A549 (cell line): ENCODE results near the gene SH3PXD2B. TPM values are rescaled to one million over a fixed set of nuclear protein-coding genes. Genes with fewer than 3 reads are reported as not detected.

Experiments used
- ATAC-seq, 2 experiments: fragments of 200-7000 bp in 1 of 2; fragments of >200 bp in 1 of 2; cut with Nextera tagmentation in 1 of 2; cut with Tn5 transposase in 1 of 2; 3 replicates each; pipeline versions ENCODE4 v1.8.0 to v1.9.1; 2018 to 2020; ENCODE audit warnings: mild to moderate bottlenecking in 1 of 2, moderate library complexity in 1 of 2
- CTCF ChIA-PET: fragments of 300-600 bp; sonication (Branson Sonifier 250); formaldehyde crosslinking; extraction: SDS; loops from one replicate; lab custom pipeline; 2021; ENCODE audit warnings: antibody characterized with exemption, inconsistent platforms; lab: Yijun Ruan, JAX
- POLR2A ChIA-PET: fragments of 350-600 bp; formaldehyde crosslinking; extraction: SDS; loops from one replicate; lab custom pipeline; 2021; ENCODE audit warnings: antibody characterized with exemption, inconsistent platforms; lab: Yijun Ruan, JAX
- DNase-seq, 2 experiments: peaks; one replicate each; pipeline versions ENCODE4 v3.0.0 to v3.0.0-alpha.2; 2011 to 2016; ENCODE audit warnings: low read depth in 1 of 2, low spot score in 1 of 2
- FAIRE-seq: peaks from 2 replicates; lab custom pipeline; 2011; peaks lifted over from hg19 to GRCh38; lab: Jason Lieb, UNC
- H3K27ac ChIP-seq, 2 experiments: fragments of >200 bp; sonication (Bioruptor Twin); formaldehyde crosslinking; 3 replicates each; pipeline ENCODE4 v1.5.1; 2016 to 2017
- H3K4me1 ChIP-seq: fragments of >200 bp; sonication (Bioruptor Twin); formaldehyde crosslinking; 3 replicates; pipeline ENCODE4 v1.6.1; 2016
- H3K4me2 ChIP-seq: fragments of >200 bp; sonication (Bioruptor Twin); formaldehyde crosslinking; 3 replicates; pipeline ENCODE4 v1.6.1; 2016
- H3K4me3 ChIP-seq: fragments of >200 bp; sonication (Bioruptor Twin); formaldehyde crosslinking; 3 replicates; pipeline ENCODE4 v1.5.1; 2016
- H3K9me3 ChIP-seq: fragments of >200 bp; sonication (Bioruptor Twin); formaldehyde crosslinking; 3 replicates; pipeline ENCODE4 v1.6.1; 2016
- ATOH8 ChIP-seq: fragments of 250-450 bp; sonication (Bioruptor Pico); IDR thresholded peaks from 2 replicates; pipeline ENCODE4 v1.5.0; 2020; ENCODE audit warnings: low read depth, mild to moderate bottlenecking, moderate library complexity
- BHLHE40 ChIP-seq: IDR thresholded peaks from 2 replicates; pipeline ENCODE4 v1.6.1; 2012; ENCODE audit warnings: low read depth, low read length, inconsistent platforms
- CBX2 ChIP-seq: fragments of 200-600 bp; sonication (generic); IDR thresholded peaks from 2 replicates; pipeline ENCODE4 v1.6.1; 2016; ENCODE audit warnings: low read depth, mild to moderate bottlenecking, borderline replicate concordance
- CTCF ChIP-seq: fragments of >200 bp; sonication (Bioruptor Twin); formaldehyde crosslinking; IDR thresholded peaks from 3 replicates; pipeline ENCODE4 v1.5.1; 2016
- ESRRA ChIP-seq: fragments of 150-350 bp; IDR thresholded peaks from 2 replicates; pipeline ENCODE4 v1.6.1; 2014; ENCODE audit warnings: mild to moderate bottlenecking, low read length, borderline replicate concordance
- FOSB ChIP-seq: fragments of 250-450 bp; sonication (Bioruptor Pico); IDR thresholded peaks from 2 replicates; pipeline ENCODE4 v1.5.0; 2020; ENCODE audit warnings: mild to moderate bottlenecking, moderate library complexity
- GATA3 ChIP-seq: IDR thresholded peaks from 2 replicates; pipeline ENCODE4 v1.6.1; 2012; ENCODE audit warnings: borderline replicate concordance
- HEYL ChIP-seq: fragments of 250-450 bp; sonication (Bioruptor Pico); IDR thresholded peaks from 2 replicates; pipeline ENCODE4 v1.8.0; 2021; ENCODE audit warnings: mild to moderate bottlenecking, moderate library complexity
- HOXA7 ChIP-seq: fragments of 250-450 bp; sonication (Bioruptor Pico); IDR thresholded peaks from 2 replicates; pipeline ENCODE4 v1.5.0; 2020; ENCODE audit warnings: mild to moderate bottlenecking, moderate library complexity
- HOXB13 ChIP-seq: fragments of 250-450 bp; sonication (Bioruptor Pico); IDR thresholded peaks from 2 replicates; pipeline ENCODE4 v1.5.0; 2020; ENCODE audit warnings: low read depth, mild to moderate bottlenecking, moderate library complexity
- JUN ChIP-seq, 2 experiments: fragments of >200 bp; sonication (Bioruptor Twin); formaldehyde crosslinking; IDR thresholded peaks; 2 replicates in 1 of 2; 3 replicates in 1 of 2; pipeline ENCODE4 v1.6.1; 2016 to 2017
- KDM1A ChIP-seq: fragments of 200-600 bp; sonication (generic); IDR thresholded peaks from 2 replicates; pipeline ENCODE4 v1.6.1; 2016; ENCODE audit warnings: low read depth, mild to moderate bottlenecking
- KDM5A ChIP-seq: fragments of 200-600 bp; sonication (generic); IDR thresholded peaks from 2 replicates; pipeline ENCODE4 v1.6.1; 2016; ENCODE audit warnings: antibody characterized with exemption, mild to moderate bottlenecking
- MYC ChIP-seq: IDR thresholded peaks from 2 replicates; pipeline ENCODE4 v1.6.1; 2012; ENCODE audit warnings: mild to moderate bottlenecking, inconsistent platforms, low read length, improper control_type of control experiment, borderline replicate concordance
- RNF2 ChIP-seq: fragments of 200-600 bp; sonication (generic); IDR thresholded peaks from 2 replicates; pipeline ENCODE4 v1.6.1; 2016; ENCODE audit warnings: low read depth, mild to moderate bottlenecking, antibody characterized with exemption, moderate library complexity, borderline replicate concordance
- SMC3 ChIP-seq: fragments of >200 bp; sonication (Bioruptor Twin); formaldehyde crosslinking; IDR thresholded peaks from 3 replicates; pipeline ENCODE4 v1.6.1; 2018; ENCODE audit warnings: inconsistent platforms
- TFCP2L1 ChIP-seq: fragments of 250-450 bp; sonication (Bioruptor Pico); IDR thresholded peaks from 2 replicates; pipeline ENCODE4 v1.5.0; 2021; ENCODE audit warnings: mild to moderate bottlenecking
- WGBS: methylation state at CpG from one replicate; pipeline ENCODE4 v1.1.6; 2017; ENCODE audit errors: missing lambda C conversion rate; 5-methylcytosine and 5-hydroxymethylcytosine counted together
- polyA plus RNA-seq, 4 experiments: library from polyadenylated mRNA; depleted of rRNA in 3 of 4; stranded (reverse); fragments of >200 nt; fragmentation: RNase III in 1 of 4; extraction: RNeasy Plus Mini Kit Qiagen cat#74134 plus additional on column Dnase treatment in 1 of 4; gene quantifications; 2 replicates in 3 of 4; 3 replicates in 1 of 4; pipeline ENCODE4 v1.2.3, GENCODE V29; 2011 to 2017

The SH3PXD2B gene
- polyA plus RNA-seq, 2 of the 4 experiments (the other 2 are of a cell fraction): 15.1 to 15.5 TPM

GRCh38 chr5:172427202-172427601 is 27.1 kb downstream of the SH3PXD2B start:
- ChIA-PET POLR2A (no interaction called here), CTCF (interaction anchor here (5.1 kb wide), 1 partner anchor 24 kb away, joined by 35 read pairs; no protein-coding TSS in a partner anchor)
- Histone ChIP-seq H3K4me1 (0 out of 3 replicates have a peak, but pooled peaks cover 6% of the 10 kb centered on the region), H3K4me3 (no peak overlapping the region), H3K27ac (no peak overlapping the region), H3K4me2 (no peak overlapping the region), H3K9me3 (no peaks in the 10 kb centered on the region)
- WGBS: 96% methylated on average over 5 of the region's 5 CpGs
- no peak for FAIRE-seq
- ATAC-seq: no peak
- TF ChIP-seq HOXA7 (CRISPR knock-in tag) (no peak), TFCP2L1 (CRISPR knock-in tag) (no peak), CTCF (no peak), CBX2 (no peak), FOSB (CRISPR knock-in tag) (no peak), GATA3 (no peak), JUN (IDR thresholded peaks at IDR 0.05) (no peak), BHLHE40 (no peak)
- no peak for DNase-seq

GRCh38 chr5:172426086-172426485 is 28.2 kb downstream of the SH3PXD2B start:
- Histone ChIP-seq H3K9me3 (no peaks in the 10 kb centered on the region), H3K4me1 (peaks cover 6% of the 10 kb centered on the region; the same call in 2 of the 3 replicates), H3K4me3 (no peak overlapping the region), H3K27ac (no peak overlapping the region), H3K4me2 (no peak overlapping the region)
- POLR2A ChIA-PET: no interaction called here
- WGBS: 96% methylated on average over 7 of the region's 7 CpGs
- TF ChIP-seq KDM5A: no peak
- no peak for TF ChIP-seq HOXB13
- no peak for TF ChIP-seq HEYL
- TF ChIP-seq ATOH8 (CRISPR knock-in tag): no peak
- no peak for TF ChIP-seq ESRRA
- no peak for TF ChIP-seq SMC3
- no peak for TF ChIP-seq CBX2
- ATAC-seq: no peak
- CTCF ChIA-PET: interaction anchor here (0.8 to 5.1 kb wide), 4 partner anchors 12 to 57 kb away, joined by 3 to 35 read pairs (median 3); no protein-coding TSS in a partner anchor
- DNase-seq: no peak
- no peak for FAIRE-seq

- no peak overlapping the region for H3K4me2 ChIP-seq
- peaks cover 13% of the 10 kb centered on the region for H3K4me1 ChIP-seq
- no peak overlapping the region for H3K27ac ChIP-seq
- H3K4me3 ChIP-seq: no peak overlapping the region
- ATAC-seq (no peak), DNase-seq (no peak), FAIRE-seq (no peak)
- TF ChIP-seq KDM1A (no peak), RNF2 (no peak), ATOH8 (CRISPR knock-in tag) (no peak), MYC (no peak)
- TF ChIP-seq, all 56 proteins: peak for 0
- CTCF ChIA-PET: interaction anchor here (0.8 to 5.1 kb wide), 5 partner anchors 13 to 57 kb away, joined by 3 to 35 read pairs (median 3); no protein-coding TSS in a partner anchor
- POLR2A ChIA-PET: no interaction called here
- no peaks in the 10 kb centered on the region for H3K9me3 ChIP-seq
- 87% methylated on average over 12 of the region's 12 CpGs for WGBS
These were observed 28.9 kb downstream of the SH3PXD2B start for GRCh38 chr5:172425402-172425801.
